Measurements from ENCODE around the gene KRT15. TPM values are rescaled to one million over a fixed set of nuclear protein-coding genes. Genes with fewer than 3 reads are reported as not detected.

Gene KRT15
- total RNA-seq, 1 experiment from 2014 or later, result 3.1 TPM

DNA sequence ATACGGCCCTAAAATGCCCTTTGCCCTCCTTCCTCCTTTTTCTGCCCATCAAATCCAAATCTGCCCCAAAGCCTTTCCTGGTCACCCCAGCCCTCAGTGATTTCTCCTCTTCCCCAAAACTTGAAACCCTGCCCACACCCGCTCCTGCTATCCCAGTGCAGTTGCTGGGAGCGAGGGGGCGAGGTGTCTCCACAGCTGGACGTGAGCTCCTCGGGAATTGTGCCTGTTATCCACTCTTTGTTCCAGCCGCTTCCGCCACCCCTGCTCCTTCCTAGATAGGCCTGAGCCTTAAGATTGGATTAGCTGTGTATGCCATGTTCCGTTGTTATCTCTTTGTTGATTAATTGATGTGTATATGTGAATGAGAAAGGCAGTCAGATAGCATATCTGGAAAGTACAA, 35.2 kb downstream of the KRT15 start:
- no peak for DNase-seq (ENCODE audit: low read depth)

- DNase-seq (ENCODE audit: low read depth), result no peak
These were observed 37.7 kb downstream of the KRT15 start, which contains the start of gene KRT35 for GRCh38 chr17:41481036-41481435. Gene KRT35, minus strand, starts transcription at chr17:41481151. Its CDS starts 54 bp downstream, at chr17:41481097.

DNA sequence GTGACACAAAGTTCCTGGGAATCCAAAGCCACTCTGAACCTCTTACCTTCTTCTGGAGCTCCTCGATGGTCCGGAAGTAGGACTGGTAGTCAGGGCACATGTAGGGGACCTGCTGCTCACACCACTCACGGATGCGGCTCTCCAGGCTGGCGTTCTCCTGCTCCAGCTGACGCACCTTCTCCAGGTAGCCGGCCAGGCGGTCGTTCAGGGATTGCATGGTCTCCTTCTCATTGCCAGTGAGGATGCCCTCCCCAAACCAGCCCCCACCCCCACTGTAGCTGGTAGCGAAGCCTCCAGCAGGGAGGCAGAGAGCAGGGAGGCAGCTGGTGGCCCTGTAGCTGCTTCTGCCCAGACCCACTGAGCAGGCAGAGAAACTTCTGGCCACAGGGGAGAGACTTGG, 38.1 kb downstream of the KRT15 start:
- no peak for DNase-seq (ENCODE audit: low read depth)

DNA sequence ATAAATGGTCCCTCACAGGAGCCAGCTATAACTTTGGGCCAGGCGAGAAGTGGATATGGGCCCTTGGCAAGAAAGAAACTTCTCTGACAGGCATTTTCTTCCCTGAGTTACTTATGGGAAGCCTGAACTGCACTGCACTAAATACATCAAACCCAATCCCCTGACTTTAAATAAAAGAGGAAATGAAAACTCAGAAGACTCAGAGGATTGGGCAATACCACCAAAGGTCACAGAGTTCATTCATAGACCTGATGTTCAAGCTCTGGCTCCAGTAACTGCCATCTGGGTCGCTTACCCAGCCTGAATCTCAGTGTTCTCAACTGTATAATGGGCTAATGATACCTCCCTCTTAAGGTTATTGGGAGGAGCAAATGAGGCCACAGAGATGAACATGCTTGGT, 38.6 kb downstream of the KRT15 start:
- no peak for DNase-seq (ENCODE audit: low read depth)

GRCh38 chr17:41478237-41478636, 40.5 kb downstream of the KRT15 start:
- DNase-seq (ENCODE audit: low read depth), result no peak

GRCh38 chr17:41476866-41477815, 41.5 kb downstream of the KRT15 start:
- no peak for DNase-seq (ENCODE audit: low read depth)

- DNase-seq (ENCODE audit: low read depth), result no peak
These were observed 43.3 kb downstream of the KRT15 start for GRCh38 chr17:41475421-41475820.

DNA sequence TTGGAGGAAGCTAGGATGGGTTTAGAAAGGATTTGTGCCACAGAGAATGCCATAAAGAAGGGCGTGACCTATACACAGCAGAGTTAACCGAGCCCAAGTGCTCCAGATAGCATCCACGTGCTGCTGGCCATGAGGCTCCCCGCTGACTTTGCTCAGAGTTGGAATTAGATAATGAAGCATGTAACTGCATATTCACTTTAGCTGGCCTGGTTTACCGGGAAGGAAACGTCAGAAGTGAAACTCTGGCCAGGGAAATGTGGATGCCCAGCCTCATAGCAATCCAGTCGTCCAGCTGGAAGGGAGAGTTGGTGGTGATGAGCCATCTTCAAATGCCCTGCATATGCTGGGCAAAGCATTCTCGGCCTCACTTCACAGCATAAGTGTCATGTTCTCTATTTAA, 43.8 kb downstream of the KRT15 start:
- DNase-seq (ENCODE audit: low read depth), result no peak

- no peak for DNase-seq (ENCODE audit: low read depth)
These were observed 50.3 kb downstream of the KRT15 start for GRCh38 chr17:41468346-41468745.

- DNase-seq (ENCODE audit: low read depth), result no peak
These were observed 51.1 kb downstream of the KRT15 start for GRCh38 chr17:41467561-41467960.

DNA sequence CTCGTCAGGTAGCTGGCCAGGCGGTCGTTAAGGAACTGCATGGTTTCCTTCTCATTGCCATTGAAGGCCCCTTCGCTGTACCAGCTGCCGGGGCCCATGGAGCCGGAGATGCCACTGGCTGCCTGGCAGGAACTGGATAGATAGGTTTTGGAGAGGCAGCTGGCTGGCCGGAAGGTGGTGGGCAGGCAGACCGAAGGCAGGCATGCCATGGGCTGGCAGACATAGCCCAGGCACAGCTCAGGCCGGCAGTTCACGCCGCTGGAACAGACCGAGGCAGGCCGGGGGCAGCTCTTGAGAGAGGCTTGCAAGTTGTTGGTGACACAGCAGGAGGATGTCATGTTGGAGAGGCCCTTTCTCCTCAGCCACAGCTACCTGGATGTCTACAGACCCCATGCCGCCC, 51.7 kb downstream of the KRT15 start, which contains the start of gene KRT32:
KRT32 (minus strand) TSS at position 399 of the 400 bp plus-strand sequence; CDS start at position 338, 61 bp downstream.
- no peak for DNase-seq (ENCODE audit: low read depth)

- DNase-seq (ENCODE audit: low read depth), result peak; percentile 96
These were observed 54.0 kb downstream of the KRT15 start for GRCh38 chr17:41464682-41465081.

GRCh38 chr17:41464173-41464572, 54.5 kb downstream of the KRT15 start:
- DNase-seq (ENCODE audit: low read depth), result no peak

- no peak for DNase-seq (ENCODE audit: low read depth)
These were observed 54.9 kb downstream of the KRT15 start for GRCh38 chr17:41463746-41464145.

Other genes with a start within 250 kb of the KRT15 start
- gene KRTAP9-7, start 243.2 kb downstream of the KRT15 start, total RNA-seq (2014; rRNA removed; shearing (Covaris generic)), result not detected in 2 replicates
- gene KRTAP29-1, start 216.0 kb downstream of the KRT15 start, total RNA-seq (2014; rRNA removed; shearing (Covaris generic)), result not detected in 2 replicates
- gene KRTAP16-1, start 209.6 kb downstream of the KRT15 start, total RNA-seq (2014; rRNA removed; shearing (Covaris generic)), result not detected in 2 replicates
- not detected in 2 replicates for gene KRTAP17-1, start 203.2 kb downstream of the KRT15 start, total RNA-seq (2014; rRNA removed; shearing (Covaris generic))
- not detected in 2 replicates for gene KRT33A, start 168.1 kb downstream of the KRT15 start, total RNA-seq (2014; rRNA removed; shearing (Covaris generic))
- gene KRT33B, start 149.1 kb downstream of the KRT15 start, total RNA-seq (2014; rRNA removed; shearing (Covaris generic)), result not detected in 2 replicates
- 0.46 and 1.4 TPM in 2 replicates for gene KRT34, start 136.6 kb downstream of the KRT15 start, total RNA-seq (2014; rRNA removed; shearing (Covaris generic))
- not detected in 2 replicates for gene KRT31, start 121.3 kb downstream of the KRT15 start, total RNA-seq (2014; rRNA removed; shearing (Covaris generic))
- gene KRT37, start 94.3 kb downstream of the KRT15 start, total RNA-seq (2014; rRNA removed; shearing (Covaris generic)), result not detected in 2 replicates
- gene KRT38, start 77.9 kb downstream of the KRT15 start, total RNA-seq (2014; rRNA removed; shearing (Covaris generic)), result not detected in 2 replicates
- 0.06 TPM in 2 replicates for gene KRT32, start 51.5 kb downstream of the KRT15 start, total RNA-seq (2014; rRNA removed; shearing (Covaris generic))
- not detected in 2 replicates for gene KRT35, start 37.7 kb downstream of the KRT15 start, total RNA-seq (2014; rRNA removed; shearing (Covaris generic))
- gene KRT36, start 29.0 kb downstream of the KRT15 start, total RNA-seq (2014; rRNA removed; shearing (Covaris generic)), result not detected in 2 replicates
- not detected in 2 replicates for gene KRT13, start 13.3 kb downstream of the KRT15 start, total RNA-seq (2014; rRNA removed; shearing (Covaris generic))
- gene KRT19, start 9.4 kb upstream of the KRT15 start, total RNA-seq (2014; rRNA removed; shearing (Covaris generic)), result 0.86 TPM in 1 of 2 replicates, not detected in the other
- gene KRT9, start 53.2 kb upstream of the KRT15 start, total RNA-seq (2014; rRNA removed; shearing (Covaris generic)), result not detected in 2 replicates
- 0.63 and 1.4 TPM in 2 replicates for gene KRT14, start 68.0 kb upstream of the KRT15 start, total RNA-seq (2014; rRNA removed; shearing (Covaris generic))
- gene KRT16, start 93.9 kb upstream of the KRT15 start, total RNA-seq (2014; rRNA removed; shearing (Covaris generic)), result 1.0 TPM in 1 of 2 replicates, not detected in the other
- gene KRT17, start 105.7 kb upstream of the KRT15 start, total RNA-seq (2014; rRNA removed; shearing (Covaris generic)), result 276 and 317 TPM in 2 replicates
- 78.2 and 85.4 TPM in 2 replicates for gene EIF1, start 170.0 kb upstream of the KRT15 start, total RNA-seq (2014; rRNA removed; shearing (Covaris generic))
- gene GAST, start 193.4 kb upstream of the KRT15 start, total RNA-seq (2014; rRNA removed; shearing (Covaris generic)), result not detected in 2 replicates
- 0.11 TPM in 1 of 2 replicates, not detected in the other for gene HAP1, start 215.8 kb upstream of the KRT15 start, total RNA-seq (2014; rRNA removed; shearing (Covaris generic))

Measured in Daoy (cell line).